Stimulated activated CD4-positive, alpha-beta T cell treated with anti-CD3 and anti-CD28 coated beads, Interleukin-1b, Interleukin-23, amount 100 ng/mL, for 48 hours (primary cell): Measurements from ENCODE around the gene INSL4.

Experiments
- DNase-seq: peaks from one replicate; pipeline ENCODE4 v3.0.0-alpha.2; 2020

INSL4 gene

DNA sequence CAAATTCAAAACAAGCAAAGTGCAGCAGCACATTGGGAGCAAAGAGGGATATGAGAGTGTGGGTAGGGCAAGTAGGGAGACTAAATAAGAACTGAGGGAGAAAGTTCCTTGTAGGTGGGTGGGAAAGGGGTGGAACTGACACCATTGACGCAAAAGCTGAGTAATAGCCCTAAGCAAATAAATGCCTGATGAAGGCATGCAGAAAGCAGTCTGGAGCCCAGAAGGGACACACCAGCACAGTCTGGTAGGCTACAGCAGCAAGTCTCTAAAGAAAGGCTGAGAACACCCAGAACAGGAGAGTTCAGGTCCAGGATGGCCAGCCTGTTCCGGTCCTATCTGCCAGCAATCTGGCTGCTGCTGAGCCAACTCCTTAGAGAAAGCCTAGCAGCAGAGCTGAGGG lies at the start of gene INSL4:
Gene INSL4, plus strand, starts transcription at position 208 of the 400 bp plus-strand sequence. Its CDS starts 105 bp downstream, at position 313.
- DNase-seq = no peak

DNA sequence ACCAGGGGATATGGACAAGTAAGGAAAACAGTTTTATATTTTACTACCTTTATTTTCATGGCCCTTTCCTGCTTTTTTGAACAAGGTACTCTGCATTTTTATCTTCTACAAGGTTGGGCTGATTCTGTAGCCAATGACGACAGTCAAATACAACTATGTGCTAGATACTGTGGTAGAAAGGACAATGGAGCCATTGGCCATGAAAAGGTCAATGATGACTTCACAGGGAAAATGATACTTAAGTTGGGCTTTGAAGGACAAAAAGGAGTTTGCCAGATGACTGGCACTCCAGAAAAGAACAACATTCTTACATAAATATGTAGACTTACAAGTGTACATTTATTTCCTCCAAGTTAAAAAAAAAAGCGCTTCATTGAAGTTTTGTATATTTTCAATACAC lies 46.4 kb upstream of the INSL4 start:
- DNase-seq = no peak

DNA sequence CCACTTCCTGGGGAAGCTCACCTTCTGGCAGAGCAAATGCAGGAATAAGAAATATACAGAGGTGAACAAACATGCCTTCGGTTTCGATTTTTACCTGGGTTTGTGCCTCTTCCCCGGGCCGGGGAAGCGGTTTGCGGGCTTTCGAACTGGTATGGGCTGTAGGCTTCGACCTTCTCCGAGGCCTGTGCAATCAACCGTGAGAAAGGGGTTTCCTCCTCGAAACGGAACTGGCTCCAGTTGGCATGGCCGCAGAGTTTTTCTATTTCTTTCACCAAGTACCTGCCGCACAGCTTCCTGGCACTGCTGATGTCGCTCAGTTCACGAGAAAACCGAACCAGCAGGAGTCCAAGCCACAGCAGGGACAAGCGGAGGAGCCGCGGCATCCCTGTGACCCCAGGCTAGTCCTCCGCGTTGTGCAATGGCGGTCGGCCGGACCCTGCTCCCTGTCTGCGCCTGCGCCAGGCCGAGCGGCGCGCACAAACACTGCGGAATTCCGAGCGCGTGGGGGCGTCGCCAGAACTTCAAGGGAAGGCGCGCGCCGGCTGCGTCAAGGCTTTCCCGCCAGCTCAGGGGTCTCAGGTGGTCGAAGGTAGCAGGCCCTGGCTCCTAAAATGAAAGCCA lies 45.9 kb upstream of the INSL4 start, which contains the start of gene INSL6:
Gene INSL6, minus strand, starts transcription at position 420 of the 621 bp plus-strand sequence. Its CDS starts 37 bp downstream, at position 383.
- no peak for DNase-seq

DNA sequence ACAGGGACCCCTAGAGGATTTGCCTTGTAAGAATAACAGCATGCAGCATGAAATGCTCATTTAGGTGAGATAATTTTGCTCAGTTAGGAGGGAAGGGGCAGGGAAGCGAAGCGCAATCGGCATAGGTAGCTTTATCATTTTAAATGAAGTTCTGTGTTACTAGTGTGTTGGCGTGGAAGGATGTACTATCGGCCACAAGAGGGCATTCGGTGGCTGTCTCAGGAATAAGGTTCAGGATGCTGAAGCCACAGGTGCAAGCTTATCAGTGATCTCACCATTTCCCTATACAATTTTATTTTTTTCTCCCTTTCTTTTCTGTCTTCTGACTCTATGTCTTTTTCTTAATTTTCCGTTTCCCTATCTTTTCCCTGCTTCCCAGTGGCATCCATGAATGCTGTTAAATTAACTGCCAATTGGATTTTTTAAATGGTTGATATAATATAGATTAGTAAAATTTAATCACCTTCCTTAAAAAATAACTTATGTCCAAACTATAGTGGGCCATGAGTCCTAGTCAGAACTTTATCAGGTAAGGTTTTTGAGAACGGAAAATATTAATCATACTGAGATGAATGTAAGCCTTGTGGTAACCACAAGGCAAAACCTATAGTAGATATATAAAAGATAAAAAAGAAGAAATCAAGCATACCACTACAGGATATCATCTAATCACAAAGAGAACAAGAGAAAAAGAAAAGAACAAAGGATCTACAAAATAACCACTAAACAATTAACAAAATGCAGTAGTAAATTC lies 44.6 kb upstream of the INSL4 start:
- peak; percentile 43 for DNase-seq

DNA sequence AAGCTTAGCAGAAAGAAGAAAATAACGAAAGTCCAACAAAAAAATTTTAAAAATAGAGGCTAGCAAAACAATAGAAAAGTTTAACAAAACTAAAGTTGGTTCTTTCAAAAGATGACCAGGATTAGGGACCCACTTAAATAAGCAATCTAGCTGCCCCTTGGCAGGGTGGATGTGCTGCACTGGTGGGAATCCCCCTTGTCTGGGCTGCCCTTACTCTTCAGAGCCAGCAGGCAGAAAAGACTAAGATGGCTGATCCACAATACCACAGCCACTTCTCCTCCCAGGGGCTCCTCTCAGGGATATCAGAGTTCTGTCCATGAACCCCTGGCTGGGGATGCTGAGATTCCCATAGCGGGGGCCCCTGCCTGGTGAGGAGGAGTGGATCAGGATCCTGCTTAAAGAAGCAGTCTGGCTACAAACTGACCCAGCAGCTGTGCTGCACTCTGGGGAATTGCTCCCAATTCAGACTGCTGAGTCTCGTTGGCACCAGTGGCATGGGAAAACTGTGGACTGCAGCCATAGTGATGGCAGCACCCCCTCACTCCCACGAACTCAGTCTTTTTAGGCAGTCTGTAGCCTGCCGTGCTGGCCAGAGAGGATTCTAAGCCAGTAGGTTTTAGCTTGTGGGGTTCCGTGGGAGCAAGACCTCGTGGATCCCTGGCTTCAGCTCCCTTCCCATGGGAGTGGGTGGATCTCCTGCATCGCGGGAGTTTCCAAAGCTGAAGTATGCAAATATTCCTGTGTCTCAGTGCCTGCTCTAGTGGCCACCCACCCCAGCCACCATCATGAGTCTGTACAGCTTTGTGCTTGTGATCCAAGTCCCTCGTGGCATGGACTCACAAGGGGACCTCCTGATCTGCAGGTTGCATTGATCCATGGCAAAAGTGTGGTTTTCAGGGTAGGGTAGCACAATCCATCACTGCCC lies 42.9 kb upstream of the INSL4 start:
- DNase-seq = no peak

DNA sequence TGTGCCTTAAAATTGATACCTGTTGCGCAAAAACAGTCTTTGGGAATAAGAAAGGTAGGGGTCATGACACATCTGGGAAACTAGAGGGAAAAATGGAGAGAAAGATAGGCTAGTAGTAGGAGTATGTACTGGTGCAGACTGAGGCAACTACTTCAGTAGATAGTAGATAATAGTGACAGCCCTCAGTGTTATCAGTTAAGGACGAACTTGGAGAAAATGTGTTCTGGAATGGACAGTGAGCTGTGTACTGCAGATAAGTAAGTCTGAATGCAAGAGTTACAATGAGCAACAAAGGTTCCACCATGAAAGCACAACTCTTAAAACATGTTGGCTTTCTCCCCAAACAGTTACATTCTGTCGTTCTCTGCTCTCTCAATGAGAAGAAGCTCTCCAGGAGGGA lies 39.2 kb upstream of the INSL4 start:
- no peak for DNase-seq

DNA sequence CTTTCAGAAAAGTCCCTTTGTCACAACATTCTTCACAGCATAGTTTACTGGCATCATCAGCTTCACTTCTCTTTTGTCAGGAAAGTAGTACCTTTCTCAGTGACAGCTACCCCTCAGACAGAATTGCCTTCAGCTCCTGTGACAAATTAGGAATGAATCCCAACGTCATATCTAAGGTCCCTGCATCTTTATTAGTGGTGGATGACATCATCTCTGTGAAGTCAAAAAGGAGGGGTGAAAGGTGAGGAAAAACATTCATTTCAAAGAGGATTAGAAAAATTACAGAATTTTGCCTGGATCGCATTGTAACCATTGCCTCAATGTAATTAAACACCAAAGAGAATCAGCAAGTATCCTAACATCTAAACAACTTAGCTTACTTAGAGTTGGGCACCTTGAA lies 37.9 kb upstream of the INSL4 start:
- no peak for DNase-seq

DNA sequence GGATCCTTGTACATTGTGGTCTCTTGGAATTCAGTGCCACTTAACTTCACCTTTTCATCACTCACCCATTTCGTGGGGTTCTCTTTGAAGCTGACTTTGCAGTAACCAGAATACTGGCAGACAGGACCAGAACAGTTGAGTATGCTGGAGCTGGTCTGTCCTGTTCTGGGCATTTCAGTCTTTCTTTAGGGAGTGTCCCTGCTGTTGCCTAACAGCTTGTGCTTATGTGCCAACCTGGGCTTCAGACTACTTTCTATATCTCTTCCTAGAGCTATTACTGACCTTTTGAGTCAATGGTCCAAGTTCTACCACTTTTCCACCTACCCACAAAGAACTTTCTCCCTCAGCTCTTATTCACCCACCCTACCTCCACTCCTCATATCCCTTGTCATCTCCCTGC lies 35.8 kb upstream of the INSL4 start:
- DNase-seq = no peak

DNA sequence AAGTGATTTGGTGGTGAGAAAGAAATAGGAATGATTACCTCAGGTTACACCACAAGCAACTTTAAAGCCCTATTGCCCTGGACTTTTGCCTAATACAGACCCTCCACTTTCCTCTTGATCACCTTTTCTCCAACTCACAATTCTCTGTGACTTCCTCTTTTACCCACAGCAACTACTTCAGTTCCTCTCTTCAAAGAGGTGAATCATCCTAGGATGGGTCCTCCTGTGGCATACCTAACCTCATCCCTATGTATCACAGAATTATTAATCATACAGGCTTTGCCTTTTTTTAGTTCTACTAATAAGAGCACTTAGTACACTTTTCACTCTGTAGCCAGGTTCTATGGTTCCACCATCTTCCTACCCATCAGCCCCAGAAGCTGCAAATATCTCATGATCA lies 26.1 kb upstream of the INSL4 start:
- DNase-seq = no peak

DNA sequence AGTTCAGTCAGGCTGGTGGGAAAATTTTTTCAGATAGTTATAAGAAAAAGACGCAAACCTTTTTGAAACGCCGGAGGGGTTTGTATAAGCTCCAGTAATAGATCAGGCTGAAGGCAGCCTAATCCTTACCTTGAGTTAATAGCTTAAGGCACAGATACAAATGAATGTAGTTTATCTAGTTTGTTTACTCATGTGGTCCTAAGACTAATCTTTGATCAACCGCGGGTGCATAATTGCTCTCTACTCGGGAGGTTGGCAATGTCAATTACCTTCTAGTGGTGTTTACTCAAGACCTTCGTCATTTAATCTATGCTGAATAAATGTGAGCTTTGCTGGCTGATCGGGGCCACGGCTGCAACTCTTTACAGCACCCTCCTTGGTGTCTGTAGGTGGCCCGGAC lies 665 bp upstream of the INSL4 start:
- DNase-seq = no peak

DNA sequence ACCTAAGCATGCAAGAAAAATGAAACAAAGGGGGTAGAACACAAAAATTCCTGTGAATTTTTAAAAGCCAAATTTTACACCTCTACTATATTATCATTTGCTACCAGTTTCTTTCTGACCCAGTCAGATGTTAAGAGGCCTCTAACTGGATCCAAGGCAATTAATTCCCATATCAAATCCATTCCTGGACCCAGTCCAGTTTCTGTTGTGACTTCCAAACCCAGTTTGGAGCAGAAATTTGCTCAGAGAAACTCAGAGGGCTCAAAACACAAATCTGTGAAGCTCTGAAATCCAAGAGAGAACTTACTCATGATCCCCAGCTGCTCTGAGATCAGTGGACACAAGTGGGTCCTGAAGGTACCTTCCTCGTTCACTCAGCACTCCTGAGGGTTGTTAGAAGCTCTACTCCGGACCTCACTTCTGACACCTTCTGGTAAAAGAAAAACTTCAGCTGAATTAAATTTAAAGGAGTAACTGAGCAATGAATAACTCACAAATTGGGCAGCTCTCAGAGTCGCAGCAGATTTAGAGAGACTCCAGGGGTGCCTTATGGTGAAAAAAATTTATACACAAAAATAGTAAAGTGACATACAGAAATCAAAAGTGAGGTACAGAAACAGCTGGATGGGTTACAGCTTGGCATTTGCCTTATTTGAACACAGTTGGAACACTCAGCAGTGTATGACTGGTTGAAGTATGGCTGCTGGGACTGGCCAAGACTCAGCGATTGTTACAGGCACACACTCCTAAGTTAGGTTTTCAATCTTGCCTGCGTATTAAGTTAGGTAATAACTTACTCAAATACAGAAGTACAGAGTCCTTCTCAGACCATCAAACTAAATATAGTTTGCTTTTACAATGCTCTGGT lies 32.4 kb downstream of the INSL4 start:
- DNase-seq = no peak

DNA sequence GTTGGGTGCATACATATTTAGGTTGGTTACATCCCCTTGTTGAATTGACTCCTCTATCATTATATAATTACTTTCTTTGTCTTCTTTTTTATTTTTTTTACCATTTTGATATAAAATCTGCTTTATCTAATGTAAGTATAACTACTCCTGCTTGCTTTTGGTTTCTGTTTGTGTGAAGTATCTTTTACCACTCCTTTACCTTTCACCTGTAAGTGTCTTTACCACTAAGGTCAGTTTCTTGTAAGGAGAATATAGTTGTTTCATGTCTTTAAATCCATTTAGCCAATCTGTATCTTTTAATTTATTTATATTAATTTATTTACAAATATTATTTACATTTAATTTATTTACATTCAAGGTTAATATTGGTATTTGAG lies 33.0 kb downstream of the INSL4 start:
- no peak for DNase-seq

DNA sequence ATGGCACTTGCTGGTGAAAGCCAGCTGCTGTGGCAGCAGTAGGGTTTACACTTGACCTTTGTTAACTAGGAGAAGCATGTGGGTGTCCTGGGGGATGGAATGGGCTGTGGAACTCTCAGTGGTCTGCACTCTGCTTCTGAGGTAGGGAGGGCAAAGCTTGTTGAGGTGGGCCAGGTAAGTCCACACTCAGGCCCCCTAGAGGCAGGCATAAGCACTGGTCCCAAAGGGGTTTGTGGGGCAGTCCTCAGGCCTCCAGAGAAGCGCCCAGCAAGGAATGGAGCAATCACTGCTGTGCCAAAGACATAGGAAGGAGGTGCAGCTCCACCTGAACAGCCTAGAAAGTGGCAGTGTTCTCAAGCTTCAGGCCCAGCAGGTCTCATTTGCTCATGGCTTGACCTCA lies 34.7 kb downstream of the INSL4 start:
- no peak for DNase-seq

DNA sequence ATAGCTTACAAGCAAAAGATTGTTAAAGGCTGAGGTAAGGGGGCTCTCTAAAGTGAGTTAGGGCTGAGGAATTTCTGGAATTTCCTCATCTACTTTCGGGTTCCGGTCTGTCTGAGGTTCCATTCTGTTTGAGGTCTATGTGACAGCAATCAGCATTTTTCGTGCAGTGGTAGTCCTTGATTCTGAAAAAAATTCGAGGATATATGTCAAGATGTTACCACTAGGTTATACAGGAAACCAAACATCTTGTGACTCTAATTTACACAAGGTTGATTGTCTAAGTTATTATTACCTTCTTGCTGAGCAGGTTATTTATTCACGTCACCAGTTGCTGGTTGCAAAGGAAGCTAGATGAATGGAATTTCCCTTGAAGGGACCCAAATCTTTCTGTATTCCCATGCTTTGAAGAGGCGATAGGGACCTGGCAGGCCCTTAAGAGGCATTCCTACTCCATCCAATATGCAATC lies 38.1 kb downstream of the INSL4 start:
- no peak for DNase-seq

DNA sequence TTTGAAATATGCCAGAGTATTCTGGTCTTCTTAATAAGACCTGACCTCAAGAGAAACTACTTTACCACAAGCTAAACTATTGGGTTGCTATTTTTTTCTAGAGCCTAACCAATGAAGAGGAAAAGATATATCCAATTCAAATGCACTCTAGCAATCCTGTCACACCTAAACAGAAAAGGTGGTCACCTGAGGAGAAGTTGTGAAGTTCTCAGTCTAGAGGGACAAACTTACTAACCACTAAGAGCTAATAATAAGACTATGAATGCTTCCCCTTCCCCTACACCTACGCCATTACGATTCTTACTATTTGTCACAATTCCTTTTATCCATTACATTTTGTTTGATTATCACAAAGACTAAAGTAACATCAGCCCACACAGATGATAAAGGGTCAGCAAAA lies 43.6 kb downstream of the INSL4 start:
- DNase-seq = no peak

DNA sequence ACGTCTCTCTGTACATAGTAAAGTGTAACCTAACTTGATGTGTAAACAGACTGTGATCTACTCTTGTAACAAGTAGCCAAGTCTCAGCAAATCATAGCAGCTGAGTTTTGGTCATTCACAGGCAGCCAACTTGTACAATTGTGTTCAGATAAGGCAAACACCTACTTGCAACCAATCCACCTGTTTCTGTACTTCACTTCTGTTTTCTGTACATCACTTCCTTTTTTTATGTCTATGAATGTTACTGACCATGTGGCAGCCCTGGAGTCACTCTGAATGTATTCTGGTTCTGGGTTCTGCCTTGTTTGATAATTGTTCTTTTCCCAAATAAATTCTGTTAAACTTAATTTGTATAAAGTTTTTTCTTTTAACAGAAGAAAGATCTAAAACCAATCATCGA lies 47.3 kb downstream of the INSL4 start:
- DNase-seq = no peak
